ENCODE measurements around the gene APOBEC3A.

DNA sequence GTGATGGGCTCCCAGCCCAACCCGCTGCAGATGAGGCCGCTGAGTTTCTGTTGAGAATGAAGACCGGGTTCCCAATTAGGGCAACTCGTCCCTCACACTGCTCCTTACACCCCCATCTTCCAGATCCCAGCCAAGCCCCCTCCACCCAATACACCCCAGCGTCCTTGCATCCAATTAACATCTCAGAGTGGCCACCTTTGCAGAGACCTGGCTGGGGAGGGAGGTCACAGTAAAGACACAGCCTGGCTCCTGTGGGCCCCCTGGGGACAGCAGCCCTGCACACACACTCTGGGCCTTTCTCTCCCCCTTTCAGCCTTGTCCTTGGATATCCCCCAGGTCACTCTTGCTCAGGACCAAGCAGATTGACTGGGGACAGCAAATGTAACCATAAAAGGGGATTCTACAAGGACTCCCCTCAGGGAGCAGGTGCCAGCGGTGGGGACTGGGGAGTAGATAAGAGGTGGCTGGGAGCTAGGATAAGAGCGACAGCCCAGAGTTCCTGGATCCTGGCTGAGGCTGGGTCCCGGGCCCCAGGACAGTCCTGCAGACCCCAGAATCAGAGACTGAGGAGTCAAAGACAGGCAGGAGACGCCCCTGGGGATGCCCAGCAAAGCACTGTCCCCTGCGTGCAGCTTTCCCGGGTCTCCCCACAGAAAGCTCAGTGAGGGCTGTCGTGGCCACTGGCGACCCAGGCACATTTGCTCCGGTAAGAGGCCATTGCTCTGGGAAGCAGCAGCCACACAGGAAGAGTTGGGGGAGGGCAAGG is 8.4 kb downstream of the APOBEC3A start:
- TF ChIP-seq ESRRG (CRISPR knock-in tag; IDR thresholded peaks at IDR 0.05) (no peak), TOX (CRISPR knock-in tag; IDR thresholded peaks at IDR 0.05; ENCODE audit: borderline replicate concordance) (no peak), ZNF70 (CRISPR knock-in tag; IDR thresholded peaks at IDR 0.05) (no peak), TCF4 (CRISPR knock-in tag; IDR thresholded peaks at IDR 0.05; ENCODE audit: borderline replicate concordance) (no peak), OSR1 (CRISPR knock-in tag; IDR thresholded peaks at IDR 0.05) (no peak), ZC3H10 (CRISPR knock-in tag; IDR thresholded peaks at IDR 0.05) (no peak), ZFP30 (CRISPR knock-in tag; IDR thresholded peaks at IDR 0.05) (no peak), ARNTL (CRISPR knock-in tag; IDR thresholded peaks at IDR 0.05; ENCODE audit: borderline replicate concordance, low read depth) (no peak), SNAI2 (CRISPR knock-in tag; IDR thresholded peaks at IDR 0.05) (no peak), ZNF8 (CRISPR knock-in tag; IDR thresholded peaks at IDR 0.05) (no peak)
- TF ChIP-seq, protein P1, sequence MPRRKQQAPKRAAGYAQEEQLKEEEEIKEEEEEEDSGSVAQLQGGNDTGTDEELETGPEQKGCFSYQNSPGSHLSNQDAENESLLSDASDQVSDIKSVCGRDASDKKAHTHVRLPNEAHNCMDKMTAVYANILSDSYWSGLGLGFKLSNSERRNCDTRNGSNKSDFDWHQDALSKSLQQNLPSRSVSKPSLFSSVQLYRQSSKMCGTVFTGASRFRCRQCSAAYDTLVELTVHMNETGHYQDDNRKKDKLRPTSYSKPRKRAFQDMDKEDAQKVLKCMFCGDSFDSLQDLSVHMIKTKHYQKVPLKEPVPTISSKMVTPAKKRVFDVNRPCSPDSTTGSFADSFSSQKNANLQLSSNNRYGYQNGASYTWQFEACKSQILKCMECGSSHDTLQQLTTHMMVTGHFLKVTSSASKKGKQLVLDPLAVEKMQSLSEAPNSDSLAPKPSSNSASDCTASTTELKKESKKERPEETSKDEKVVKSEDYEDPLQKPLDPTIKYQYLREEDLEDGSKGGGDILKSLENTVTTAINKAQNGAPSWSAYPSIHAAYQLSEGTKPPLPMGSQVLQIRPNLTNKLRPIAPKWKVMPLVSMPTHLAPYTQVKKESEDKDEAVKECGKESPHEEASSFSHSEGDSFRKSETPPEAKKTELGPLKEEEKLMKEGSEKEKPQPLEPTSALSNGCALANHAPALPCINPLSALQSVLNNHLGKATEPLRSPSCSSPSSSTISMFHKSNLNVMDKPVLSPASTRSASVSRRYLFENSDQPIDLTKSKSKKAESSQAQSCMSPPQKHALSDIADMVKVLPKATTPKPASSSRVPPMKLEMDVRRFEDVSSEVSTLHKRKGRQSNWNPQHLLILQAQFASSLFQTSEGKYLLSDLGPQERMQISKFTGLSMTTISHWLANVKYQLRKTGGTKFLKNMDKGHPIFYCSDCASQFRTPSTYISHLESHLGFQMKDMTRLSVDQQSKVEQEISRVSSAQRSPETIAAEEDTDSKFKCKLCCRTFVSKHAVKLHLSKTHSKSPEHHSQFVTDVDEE (CRISPR knock-in tag; IDR thresholded peaks at IDR 0.05), result no peak
- TF ChIP-seq, protein P2, sequence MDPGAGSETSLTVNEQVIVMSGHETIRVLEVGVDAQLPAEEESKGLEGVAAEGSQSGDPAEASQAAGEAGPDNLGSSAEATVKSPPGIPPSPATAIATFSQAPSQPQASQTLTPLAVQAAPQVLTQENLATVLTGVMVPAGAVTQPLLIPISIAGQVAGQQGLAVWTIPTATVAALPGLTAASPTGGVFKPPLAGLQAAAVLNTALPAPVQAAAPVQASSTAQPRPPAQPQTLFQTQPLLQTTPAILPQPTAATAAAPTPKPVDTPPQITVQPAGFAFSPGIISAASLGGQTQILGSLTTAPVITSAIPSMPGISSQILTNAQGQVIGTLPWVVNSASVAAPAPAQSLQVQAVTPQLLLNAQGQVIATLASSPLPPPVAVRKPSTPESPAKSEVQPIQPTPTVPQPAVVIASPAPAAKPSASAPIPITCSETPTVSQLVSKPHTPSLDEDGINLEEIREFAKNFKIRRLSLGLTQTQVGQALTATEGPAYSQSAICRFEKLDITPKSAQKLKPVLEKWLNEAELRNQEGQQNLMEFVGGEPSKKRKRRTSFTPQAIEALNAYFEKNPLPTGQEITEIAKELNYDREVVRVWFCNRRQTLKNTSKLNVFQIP (CRISPR knock-in tag; IDR thresholded peaks at IDR 0.05; ENCODE audit: borderline replicate concordance, low read depth), result no peak
- TF ChIP-seq, protein P3, sequence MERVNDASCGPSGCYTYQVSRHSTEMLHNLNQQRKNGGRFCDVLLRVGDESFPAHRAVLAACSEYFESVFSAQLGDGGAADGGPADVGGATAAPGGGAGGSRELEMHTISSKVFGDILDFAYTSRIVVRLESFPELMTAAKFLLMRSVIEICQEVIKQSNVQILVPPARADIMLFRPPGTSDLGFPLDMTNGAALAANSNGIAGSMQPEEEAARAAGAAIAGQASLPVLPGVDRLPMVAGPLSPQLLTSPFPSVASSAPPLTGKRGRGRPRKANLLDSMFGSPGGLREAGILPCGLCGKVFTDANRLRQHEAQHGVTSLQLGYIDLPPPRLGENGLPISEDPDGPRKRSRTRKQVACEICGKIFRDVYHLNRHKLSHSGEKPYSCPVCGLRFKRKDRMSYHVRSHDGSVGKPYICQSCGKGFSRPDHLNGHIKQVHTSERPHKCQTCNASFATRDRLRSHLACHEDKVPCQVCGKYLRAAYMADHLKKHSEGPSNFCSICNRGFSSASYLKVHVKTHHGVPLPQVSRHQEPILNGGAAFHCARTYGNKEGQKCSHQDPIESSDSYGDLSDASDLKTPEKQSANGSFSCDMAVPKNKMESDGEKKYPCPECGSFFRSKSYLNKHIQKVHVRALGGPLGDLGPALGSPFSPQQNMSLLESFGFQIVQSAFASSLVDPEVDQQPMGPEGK (CRISPR knock-in tag; IDR thresholded peaks at IDR 0.05; ENCODE audit: borderline replicate concordance), result no peak

All from SK-N-SH treated with all-trans-retinoic acid at 6 μM for 48 hours (cell line).